Astrocyte of the spinal cord (primary cell): ENCODE data around the gene NUMBL.

Experiments
- DNase-seq: peaks from one replicate; pipeline ENCODE4 v3.0.0; 2011; ENCODE audit warnings: low read depth, low spot score
- H3K4me3 ChIP-seq: 2 replicates; pipeline ENCODE4 v1.5.1; 2011; ENCODE audit warnings: low read depth, mild to moderate bottlenecking, low read length, moderate library complexity
- CTCF ChIP-seq: IDR thresholded peaks from 2 replicates; pipeline ENCODE4 v1.5.1; 2012; ENCODE audit warnings: low read depth, mild to moderate bottlenecking, low read length, inconsistent platforms
- in situ Hi-C: cut with HindIII; loops from 2 replicates; pipeline ENCODE4 v1.10.0; 2017; ENCODE audit warnings: low sequenced_read_pairs

The NUMBL gene

GRCh38 chr19:40726279-40726678 is 35.8 kb upstream of the NUMBL start:
- no peak for DNase-seq
- H3K4me3 ChIP-seq: no peak overlapping the region
- in situ Hi-C loops: no loop called here
- no peak for TF ChIP-seq CTCF

- H3K4me3 ChIP-seq: no peak overlapping the region
- TF ChIP-seq CTCF: no peak
- no peak for DNase-seq
- in situ Hi-C loops: no loop called here
These were observed 34.4 kb upstream of the NUMBL start for GRCh38 chr19:40724855-40725254.

GRCh38 chr19:40724315-40724714 is 33.9 kb upstream of the NUMBL start:
- DNase-seq: no peak
- no peak overlapping the region for H3K4me3 ChIP-seq
- TF ChIP-seq CTCF: no peak
- in situ Hi-C loops: no loop called here

GRCh38 chr19:40723661-40724254 is 33.3 kb upstream of the NUMBL start:
- DNase-seq: no peak
- TF ChIP-seq CTCF: no peak
- in situ Hi-C loops: no loop called here
- no peak overlapping the region for H3K4me3 ChIP-seq

GRCh38 chr19:40721936-40722661 is 31.6 kb upstream of the NUMBL start:
- no peak overlapping the region for H3K4me3 ChIP-seq
- no peak for DNase-seq
- in situ Hi-C loops: no loop called here
- no peak for TF ChIP-seq CTCF

- TF ChIP-seq CTCF: no peak
- DNase-seq: no peak
- in situ Hi-C loops: no loop called here
- no peak overlapping the region for H3K4me3 ChIP-seq
These were observed 30.7 kb upstream of the NUMBL start for GRCh38 chr19:40721140-40721486.
